Hair follicular keratinocyte (primary cell): Measurements from ENCODE around the gene ASMTL. TPM values are rescaled to one million over a fixed set of nuclear protein-coding genes. Genes with fewer than 3 reads are reported as not detected.

Experiments used
- total RNA-seq: library from RNA; depleted of rRNA; stranded (reverse); fragments of >200 nt; gene quantifications from 2 replicates; pipeline ENCODE4 v1.2.3, GENCODE V29; 2015

The ASMTL gene, protein sequence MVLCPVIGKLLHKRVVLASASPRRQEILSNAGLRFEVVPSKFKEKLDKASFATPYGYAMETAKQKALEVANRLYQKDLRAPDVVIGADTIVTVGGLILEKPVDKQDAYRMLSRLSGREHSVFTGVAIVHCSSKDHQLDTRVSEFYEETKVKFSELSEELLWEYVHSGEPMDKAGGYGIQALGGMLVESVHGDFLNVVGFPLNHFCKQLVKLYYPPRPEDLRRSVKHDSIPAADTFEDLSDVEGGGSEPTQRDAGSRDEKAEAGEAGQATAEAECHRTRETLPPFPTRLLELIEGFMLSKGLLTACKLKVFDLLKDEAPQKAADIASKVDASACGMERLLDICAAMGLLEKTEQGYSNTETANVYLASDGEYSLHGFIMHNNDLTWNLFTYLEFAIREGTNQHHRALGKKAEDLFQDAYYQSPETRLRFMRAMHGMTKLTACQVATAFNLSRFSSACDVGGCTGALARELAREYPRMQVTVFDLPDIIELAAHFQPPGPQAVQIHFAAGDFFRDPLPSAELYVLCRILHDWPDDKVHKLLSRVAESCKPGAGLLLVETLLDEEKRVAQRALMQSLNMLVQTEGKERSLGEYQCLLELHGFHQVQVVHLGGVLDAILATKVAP
- total RNA-seq, result 24.1 and 33.6 TPM in 2 replicates

GRCh38 chrX:1452516-1453394, at the start of gene ASMTL:
TSS of gene ASMTL (minus strand) at chrX:1452909. CDS start at chrX:1452840, 69 bp downstream.

GRCh38 chrX:1391707-1392375, 60.9 kb downstream of the ASMTL start, which contains the start of gene SLC25A6:
TSS of gene SLC25A6 (minus strand) at chrX:1392113. CDS start at chrX:1392009, 104 bp downstream.

Other genes starting within 250 kb of the ASMTL start
- not detected in 2 replicates for gene CRLF2, start 240.3 kb downstream of the ASMTL start, total RNA-seq
- gene CSF2RA, start 184.1 kb downstream of the ASMTL start, total RNA-seq, result not detected in 2 replicates
- gene IL3RA, start 116.1 kb downstream of the ASMTL start, total RNA-seq, result not detected in 2 replicates
- gene SLC25A6, start 60.8 kb downstream of the ASMTL start, total RNA-seq, result 259 and 345 TPM in 2 replicates
- gene P2RY8, start 84.3 kb upstream of the ASMTL start, total RNA-seq, result not detected in 2 replicates
- gene AKAP17A, start 138.7 kb upstream of the ASMTL start, total RNA-seq, result 30.0 and 33.7 TPM in 2 replicates
- not detected in 2 replicates for gene ASMT, start 162.2 kb upstream of the ASMTL start, total RNA-seq